Stomach (tissue), 9 donors: ENCODE data around the gene CADPS. TPM values are rescaled to one million over a fixed set of nuclear protein-coding genes. Genes with fewer than 3 reads are reported as not detected.

Experiments used
- DNase-seq, 2 donors: peaks; one replicate each; pipeline versions ENCODE4 v3.0.0 to v3.0.0-alpha.2; 2013 to 2019
- H3K27ac ChIP-seq, 5 donors: fragments of 200-600 bp in 4 of 5; sonication (generic) in 4 of 5; one replicate each; pipeline ENCODE4 v1.5.1; 2013 to 2019; ENCODE audit warnings: mild to moderate bottlenecking in 1 of 5, moderate library complexity in 1 of 5
- H3K27me3 ChIP-seq, 3 donors: fragments of 200-600 bp; sonication (generic); one replicate each; pipeline ENCODE4 v1.5.1; 2017 to 2019; ENCODE audit warnings: mixed run types in 1 of 3
- H3K36me3 ChIP-seq, 4 donors: fragments of 200-600 bp; sonication (generic); 1 replicate in 3 of 4; 2 replicates in 1 of 4; pipeline ENCODE4 v1.5.1; 2016 to 2019
- H3K4me1 ChIP-seq, 4 donors: fragments of 200-600 bp; sonication (generic); one replicate each; pipeline ENCODE4 v1.5.1; 2016 to 2019
- H3K4me3 ChIP-seq, 4 donors: fragments of 200-600 bp; sonication (generic) in 3 of 4; one replicate each; pipeline ENCODE4 v1.5.1; 2016 to 2019; ENCODE audit warnings: mild to moderate bottlenecking in 1 of 4
- H3K9me3 ChIP-seq, 4 donors: fragments of 200-600 bp; sonication (generic); one replicate each; pipeline ENCODE4 v1.5.1; 2016 to 2019
- EP300 ChIP-seq: sonication (generic); formaldehyde crosslinking; IDR thresholded peaks from one replicate; pipeline ENCODE4 v1.6.1; 2017; ENCODE audit warnings: antibody characterized with exemption
- POLR2A ChIP-seq, 4 donors: fragments of 450-650 bp; IDR thresholded peaks; one replicate each; pipeline ENCODE4 v1.6.1; 2016; ENCODE audit warnings: antibody characterized with exemption in 4 of 4, control low read depth in 2 of 4, mild to moderate bottlenecking in 1 of 4, moderate library complexity in 1 of 4
- POLR2AphosphoS5 ChIP-seq, 3 donors: sonication (generic); formaldehyde crosslinking; IDR thresholded peaks; one replicate each; pipeline ENCODE4 v1.6.1; 2016; ENCODE audit warnings: antibody characterized with exemption in 3 of 3
- WGBS, 5 donors: extraction: QIAGEN DNeasy Blood & Tissue Kit in 3 of 5; methylation state at CpG; one replicate each; pipeline versions ENCODE4 v1.1.5 to v1.1.7; 2013 to 2018; 5-methylcytosine and 5-hydroxymethylcytosine counted together
- intact Hi-C: fragments of 100-400 bp; cut with DNase I; formaldehyde crosslinking; loops from one replicate; pipeline ENCODE4 v1.15.1; 2023; ENCODE audit warnings: low total_unique reads
- polyA plus RNA-seq, 3 donors: library from polyadenylated mRNA; stranded (reverse); fragments of 200-250 nt; gene quantifications; one replicate each; pipeline ENCODE4 v1.2.3, GENCODE V29; 2013
- total RNA-seq, 5 donors: library from RNA; depleted of rRNA; stranded (reverse); fragments of >200 nt; gene quantifications; one replicate each; pipeline versions ENCODE4 v1.1.0 to v1.2.3, GENCODE V29; 2014 to 2016
- TF ChIP-seq, protein P1 (sequence below), 7 experiments: fragments of 450-650 bp in 4 of 7; fragments of 200-600 bp in 3 of 7; sonication (generic) in 3 of 7; IDR thresholded peaks; one replicate each; pipeline ENCODE4 v1.5.1; 2016 to 2019; ENCODE audit warnings: antibody characterized with exemption in 7 of 7, control low read depth in 2 of 7, mild to moderate bottlenecking in 1 of 7
- donor health status: healthy with polysubstance abuse.
- donor health status: Bipolar disorder and iron deficiency.
- donor health status: healthy.

CADPS gene
- total and polyA plus RNA-seq, 8 donors, result 0.58 to 32.2 (median 3.4) TPM

DNA sequence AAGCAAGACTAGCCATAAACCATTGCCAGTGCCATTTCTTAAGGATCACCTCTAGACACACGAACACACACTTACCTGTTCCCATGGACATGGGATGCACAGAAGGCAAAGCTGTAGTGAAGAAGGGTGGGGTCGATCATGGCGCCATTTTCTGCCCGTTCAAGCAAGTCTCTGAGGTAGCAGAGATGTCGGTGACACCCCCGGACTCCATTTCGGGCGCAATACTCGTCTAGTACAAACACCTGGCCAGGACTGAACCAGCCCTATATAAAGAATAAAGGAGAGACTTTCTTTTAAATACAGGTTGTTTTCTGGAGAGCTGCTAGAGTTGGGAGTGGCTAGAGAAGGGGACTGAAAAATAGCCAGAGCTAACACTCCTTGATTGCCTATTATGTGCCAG lies 342.4 kb downstream of the CADPS start:
- 81 to 94% (median 90%) methylated on average over 9 of the region's 9 CpGs for WGBS, 5 donors
- intact Hi-C loops, result no loop called here
- no peak overlapping the region for H3K27ac ChIP-seq
- no peaks in the 10 kb centered on the region for H3K27me3 ChIP-seq
- DNase-seq, result no peak
- H3K9me3 ChIP-seq, result no peaks in the 10 kb centered on the region
- H3K4me3 ChIP-seq, result no peak overlapping the region
- TF ChIP-seq, protein P1, sequence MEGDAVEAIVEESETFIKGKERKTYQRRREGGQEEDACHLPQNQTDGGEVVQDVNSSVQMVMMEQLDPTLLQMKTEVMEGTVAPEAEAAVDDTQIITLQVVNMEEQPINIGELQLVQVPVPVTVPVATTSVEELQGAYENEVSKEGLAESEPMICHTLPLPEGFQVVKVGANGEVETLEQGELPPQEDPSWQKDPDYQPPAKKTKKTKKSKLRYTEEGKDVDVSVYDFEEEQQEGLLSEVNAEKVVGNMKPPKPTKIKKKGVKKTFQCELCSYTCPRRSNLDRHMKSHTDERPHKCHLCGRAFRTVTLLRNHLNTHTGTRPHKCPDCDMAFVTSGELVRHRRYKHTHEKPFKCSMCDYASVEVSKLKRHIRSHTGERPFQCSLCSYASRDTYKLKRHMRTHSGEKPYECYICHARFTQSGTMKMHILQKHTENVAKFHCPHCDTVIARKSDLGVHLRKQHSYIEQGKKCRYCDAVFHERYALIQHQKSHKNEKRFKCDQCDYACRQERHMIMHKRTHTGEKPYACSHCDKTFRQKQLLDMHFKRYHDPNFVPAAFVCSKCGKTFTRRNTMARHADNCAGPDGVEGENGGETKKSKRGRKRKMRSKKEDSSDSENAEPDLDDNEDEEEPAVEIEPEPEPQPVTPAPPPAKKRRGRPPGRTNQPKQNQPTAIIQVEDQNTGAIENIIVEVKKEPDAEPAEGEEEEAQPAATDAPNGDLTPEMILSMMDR (IDR thresholded peaks at IDR 0.05), result no peak
- TF ChIP-seq EP300, result no peak
- no peaks in the 10 kb centered on the region for H3K36me3 ChIP-seq
- H3K4me1 ChIP-seq, result no peaks in the 10 kb centered on the region

DNA sequence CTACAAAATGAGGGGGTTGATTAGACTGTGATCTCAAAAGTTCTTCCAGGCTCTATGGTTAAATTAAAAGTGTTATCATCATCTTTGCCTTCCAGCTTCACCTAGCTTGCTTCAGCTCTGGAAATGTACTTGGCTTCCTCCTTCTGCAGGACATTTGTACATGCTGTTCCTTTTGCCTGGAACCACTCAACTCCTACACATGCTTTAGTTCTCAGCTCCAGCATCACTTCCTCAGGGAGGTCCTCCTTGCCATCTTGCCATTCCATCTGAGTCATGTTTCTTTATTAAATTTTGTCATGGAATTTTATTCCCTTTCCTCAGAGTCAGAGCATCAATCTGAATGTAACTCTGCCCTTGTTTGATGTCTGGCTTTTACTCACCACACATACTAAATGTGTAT lies 343.2 kb downstream of the CADPS start:
- no peaks in the 10 kb centered on the region for H3K27me3 ChIP-seq
- intact Hi-C loops, result no loop called here
- H3K4me3 ChIP-seq, result no peak overlapping the region
- H3K4me1 ChIP-seq, result no peaks in the 10 kb centered on the region
- no peaks in the 10 kb centered on the region for H3K36me3 ChIP-seq
- DNase-seq, result no peak
- TF ChIP-seq POLR2A (IDR thresholded peaks at IDR 0.05) (no peak), POLR2AphosphoS5 (IDR thresholded peaks at IDR 0.05) (no peak), EP300 (no peak)
- TF ChIP-seq, protein P1 (IDR thresholded peaks at IDR 0.05), result no peak
- no peak overlapping the region for H3K27ac ChIP-seq
- H3K9me3 ChIP-seq, result no peaks in the 10 kb centered on the region

DNA sequence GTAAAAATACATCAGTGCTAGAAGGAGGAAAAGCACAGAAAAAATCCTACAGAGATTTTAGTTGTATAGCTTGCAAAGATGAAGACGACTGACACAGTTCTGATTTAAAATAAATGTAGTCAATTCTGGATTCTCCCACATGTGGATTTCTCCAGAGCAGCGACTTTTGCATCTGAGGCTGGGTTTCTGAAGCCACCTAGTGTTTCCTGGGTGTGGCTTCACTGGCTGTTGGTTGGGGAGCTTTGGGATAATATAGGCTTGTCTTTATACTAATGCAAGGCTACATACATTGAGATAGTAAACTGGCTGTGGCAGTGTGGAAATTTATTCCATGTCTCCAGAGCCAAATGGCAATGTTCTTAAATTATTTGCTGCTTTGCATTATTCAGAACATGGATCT lies 343.7 kb downstream of the CADPS start:
- TF ChIP-seq EP300, result no peak
- TF ChIP-seq POLR2AphosphoS5 (IDR thresholded peaks at IDR 0.05), result no peak
- TF ChIP-seq, protein P1 (IDR thresholded peaks at IDR 0.05), result no peak
- TF ChIP-seq POLR2A (IDR thresholded peaks at IDR 0.05), result no peak
- H3K27me3 ChIP-seq, result no peaks in the 10 kb centered on the region
- H3K9me3 ChIP-seq, result no peaks in the 10 kb centered on the region
- no peak overlapping the region for H3K4me3 ChIP-seq
- DNase-seq, result no peak
- WGBS, 5 donors, result 20 to 46% (median 30%) methylated on average over 2 of the region's 2 CpGs
- H3K4me1 ChIP-seq, result no peaks in the 10 kb centered on the region
- no peak overlapping the region for H3K27ac ChIP-seq
- H3K36me3 ChIP-seq, result no peaks in the 10 kb centered on the region
- intact Hi-C loops, result no loop called here

DNA sequence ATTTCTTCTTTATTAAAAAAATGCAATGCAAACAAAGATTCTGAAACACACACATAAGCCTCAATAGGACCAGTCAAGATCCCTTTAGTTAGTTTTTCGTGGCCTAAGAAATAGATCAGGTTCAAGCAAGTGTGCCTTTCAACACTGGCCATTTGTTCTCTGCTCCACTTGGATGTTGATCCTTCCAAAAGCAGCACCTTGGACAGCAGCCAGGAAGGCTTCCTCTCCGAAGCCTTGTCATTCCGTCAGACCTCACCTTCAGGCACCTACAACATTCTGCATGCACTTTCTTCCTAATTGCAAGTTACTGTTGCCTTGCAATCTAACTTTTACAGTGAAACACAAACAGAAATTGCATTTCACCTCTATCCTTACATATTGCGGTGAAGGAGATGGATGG lies 346.0 kb downstream of the CADPS start:
- WGBS, 5 donors, result 28 to 33% (median 30%) methylated on average over 4 of the region's 4 CpGs
- Histone ChIP-seq H3K9me3 (no peaks in the 10 kb centered on the region), H3K36me3 (no peaks in the 10 kb centered on the region), H3K4me1 (no peaks in the 10 kb centered on the region), H3K27ac (no peak overlapping the region), H3K27me3 (no peaks in the 10 kb centered on the region), H3K4me3 (no peak overlapping the region)
- peak; percentile 31 to 64 for DNase-seq
- intact Hi-C loops, result no loop called here
- TF ChIP-seq, protein P1 (IDR thresholded peaks at IDR 0.05), result no peak
- no peak for TF ChIP-seq POLR2AphosphoS5 (IDR thresholded peaks at IDR 0.05)
- no peak for TF ChIP-seq EP300
- TF ChIP-seq POLR2A (IDR thresholded peaks at IDR 0.05), result no peak
